HepG2 (cell line): ENCODE results near the gene PDZD4. TPM values are rescaled to one million over a fixed set of nuclear protein-coding genes. Genes with fewer than 3 reads are reported as not detected.

Source experiments
- CTCF ChIP-seq: sonication (generic); formaldehyde crosslinking; IDR thresholded peaks from 2 replicates; pipeline ENCODE4 v1.5.0; 2020; ENCODE audit warnings: mild to moderate bottlenecking, missing genetic modification reagents, moderate library complexity
- NPAS2 ChIP-seq: sonication (generic); formaldehyde crosslinking; IDR thresholded peaks from 2 replicates; pipeline ENCODE4 v1.8.0; 2022; ENCODE audit warnings: mild to moderate bottlenecking, missing genetic modification reagents, borderline replicate concordance
- PLSCR1 ChIP-seq: sonication (generic); formaldehyde crosslinking; IDR thresholded peaks from 2 replicates; pipeline ENCODE4 v1.5.0; 2020; ENCODE audit warnings: missing genetic modification reagents, mild to moderate bottlenecking, borderline replicate concordance
- ZMYM4 ChIP-seq: sonication (generic); formaldehyde crosslinking; IDR thresholded peaks from 2 replicates; pipeline ENCODE4 v1.8.1; 2023; ENCODE audit warnings: mild to moderate bottlenecking, missing genetic modification reagents
- ZNF605 ChIP-seq: sonication (generic); formaldehyde crosslinking; IDR thresholded peaks from 2 replicates; pipeline ENCODE4 v1.8.0; 2022; ENCODE audit warnings: mild to moderate bottlenecking, missing genetic modification reagents
- ZNF687 ChIP-seq: sonication (generic); formaldehyde crosslinking; IDR thresholded peaks from 2 replicates; pipeline ENCODE4 v1.5.1; 2020; ENCODE audit warnings: mild to moderate bottlenecking, missing genetic modification reagents, moderate library complexity
- ZNF773 ChIP-seq: sonication (generic); formaldehyde crosslinking; IDR thresholded peaks from 2 replicates; pipeline ENCODE4 v1.4.0; 2020; ENCODE audit warnings: missing genetic modification reagents, borderline replicate concordance
- ZNF800 ChIP-seq: sonication (generic); formaldehyde crosslinking; IDR thresholded peaks from 2 replicates; pipeline ENCODE4 v1.4.0; 2020; ENCODE audit warnings: missing genetic modification reagents
- ZNF891 ChIP-seq: sonication (generic); formaldehyde crosslinking; IDR thresholded peaks from 2 replicates; pipeline ENCODE4 v1.5.0; 2020; ENCODE audit warnings: mild to moderate bottlenecking, missing genetic modification reagents
- polyA plus RNA-seq, 8 experiments: library from polyadenylated mRNA; depleted of rRNA in 3 of 8; stranded (reverse) in 7 of 8; unstranded in 1 of 8; fragments of >200 nt; fragmentation: Illumina TruSeq in 4 of 8; extraction: Trizol in 4 of 8; gene quantifications; 2 replicates each; pipeline versions ENCODE4 v1.2.1 to v1.2.3, GENCODE V29; 2011 to 2016; ENCODE audit warnings: low read depth in 4 of 8, missing spikeins in 1 of 8, mixed read lengths in 1 of 8; ENCODE audit not compliant: insufficient read depth in 1 of 8
- total RNA-seq, 5 experiments: library from RNA; depleted of rRNA; stranded (reverse); fragments of >200 nt; fragmentation: Illumina TruSeq; extraction: Trizol; gene quantifications; 2 replicates each; pipeline ENCODE4 v1.2.3, GENCODE V29; 2016; ENCODE audit warnings: low read depth in 1 of 5
- TF ChIP-seq, protein P1 (sequence below): sonication (generic); formaldehyde crosslinking; IDR thresholded peaks from 2 replicates; pipeline ENCODE4 v1.4.0; 2020; ENCODE audit warnings: mild to moderate bottlenecking, missing genetic modification reagents
- TF ChIP-seq, protein P2 (sequence below): sonication (generic); formaldehyde crosslinking; IDR thresholded peaks from 2 replicates; pipeline ENCODE4 v1.4.0; 2020; ENCODE audit warnings: missing genetic modification reagents, low read depth, mild to moderate bottlenecking, borderline replicate concordance

The PDZD4 gene
- total and polyA plus RNA-seq, 2 of the 13 experiments (the other 11 are each of a cell fraction or from before 2014, with no cell fraction given): not detected

DNA sequence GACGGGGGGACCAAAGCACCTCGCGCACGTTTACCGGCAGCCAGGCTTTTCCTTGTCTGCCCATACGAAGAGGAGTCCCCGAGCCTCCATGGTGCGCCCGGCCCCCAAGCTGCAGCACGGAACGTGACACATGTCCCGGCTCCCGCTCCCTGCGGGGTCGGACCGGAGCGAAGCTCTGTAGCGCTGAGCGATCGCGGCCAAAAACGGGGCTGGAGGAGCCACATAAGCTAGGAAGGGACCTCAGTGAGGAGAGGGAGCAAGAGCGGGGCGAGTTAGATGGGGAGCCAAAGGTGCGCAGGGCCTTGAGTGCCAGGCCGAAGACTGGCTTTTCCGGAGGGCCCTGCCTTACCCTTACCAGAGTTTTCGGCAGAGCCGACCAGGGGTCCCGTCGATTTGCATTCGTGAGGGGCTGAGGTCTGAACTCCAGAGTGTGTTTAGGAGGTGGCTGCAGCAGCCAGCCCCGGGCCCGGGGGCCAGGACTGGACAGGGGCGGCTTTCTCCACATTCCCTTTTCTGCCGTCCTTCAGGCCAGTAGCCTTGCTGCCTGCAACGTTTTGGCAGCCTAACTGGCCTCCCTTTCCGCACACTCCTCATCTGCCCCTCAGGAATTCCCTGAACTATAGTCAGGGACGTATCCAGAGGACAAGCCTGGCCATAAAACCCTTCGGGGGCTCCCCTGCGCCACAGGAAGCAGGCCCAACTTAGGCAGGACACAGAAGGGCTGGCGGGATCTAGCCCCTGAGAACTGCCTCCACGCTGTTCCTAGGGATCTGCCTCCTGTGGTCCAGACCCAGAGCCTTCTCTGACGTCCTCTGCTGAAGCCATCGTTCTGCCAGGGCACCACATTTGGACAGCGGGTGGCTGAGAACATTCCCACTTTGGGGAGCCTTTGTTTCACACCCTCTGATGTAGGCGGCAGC is 35.2 kb downstream of the PDZD4 start (continued):
- TF ChIP-seq ZNF687: peak; percentile 1; the same call in 1 of the 2 replicates
- TF ChIP-seq ZNF773 (CRISPR knock-in tag): peak; percentile 6; the same call in 1 of the 2 replicates
- TF ChIP-seq, protein P1, sequence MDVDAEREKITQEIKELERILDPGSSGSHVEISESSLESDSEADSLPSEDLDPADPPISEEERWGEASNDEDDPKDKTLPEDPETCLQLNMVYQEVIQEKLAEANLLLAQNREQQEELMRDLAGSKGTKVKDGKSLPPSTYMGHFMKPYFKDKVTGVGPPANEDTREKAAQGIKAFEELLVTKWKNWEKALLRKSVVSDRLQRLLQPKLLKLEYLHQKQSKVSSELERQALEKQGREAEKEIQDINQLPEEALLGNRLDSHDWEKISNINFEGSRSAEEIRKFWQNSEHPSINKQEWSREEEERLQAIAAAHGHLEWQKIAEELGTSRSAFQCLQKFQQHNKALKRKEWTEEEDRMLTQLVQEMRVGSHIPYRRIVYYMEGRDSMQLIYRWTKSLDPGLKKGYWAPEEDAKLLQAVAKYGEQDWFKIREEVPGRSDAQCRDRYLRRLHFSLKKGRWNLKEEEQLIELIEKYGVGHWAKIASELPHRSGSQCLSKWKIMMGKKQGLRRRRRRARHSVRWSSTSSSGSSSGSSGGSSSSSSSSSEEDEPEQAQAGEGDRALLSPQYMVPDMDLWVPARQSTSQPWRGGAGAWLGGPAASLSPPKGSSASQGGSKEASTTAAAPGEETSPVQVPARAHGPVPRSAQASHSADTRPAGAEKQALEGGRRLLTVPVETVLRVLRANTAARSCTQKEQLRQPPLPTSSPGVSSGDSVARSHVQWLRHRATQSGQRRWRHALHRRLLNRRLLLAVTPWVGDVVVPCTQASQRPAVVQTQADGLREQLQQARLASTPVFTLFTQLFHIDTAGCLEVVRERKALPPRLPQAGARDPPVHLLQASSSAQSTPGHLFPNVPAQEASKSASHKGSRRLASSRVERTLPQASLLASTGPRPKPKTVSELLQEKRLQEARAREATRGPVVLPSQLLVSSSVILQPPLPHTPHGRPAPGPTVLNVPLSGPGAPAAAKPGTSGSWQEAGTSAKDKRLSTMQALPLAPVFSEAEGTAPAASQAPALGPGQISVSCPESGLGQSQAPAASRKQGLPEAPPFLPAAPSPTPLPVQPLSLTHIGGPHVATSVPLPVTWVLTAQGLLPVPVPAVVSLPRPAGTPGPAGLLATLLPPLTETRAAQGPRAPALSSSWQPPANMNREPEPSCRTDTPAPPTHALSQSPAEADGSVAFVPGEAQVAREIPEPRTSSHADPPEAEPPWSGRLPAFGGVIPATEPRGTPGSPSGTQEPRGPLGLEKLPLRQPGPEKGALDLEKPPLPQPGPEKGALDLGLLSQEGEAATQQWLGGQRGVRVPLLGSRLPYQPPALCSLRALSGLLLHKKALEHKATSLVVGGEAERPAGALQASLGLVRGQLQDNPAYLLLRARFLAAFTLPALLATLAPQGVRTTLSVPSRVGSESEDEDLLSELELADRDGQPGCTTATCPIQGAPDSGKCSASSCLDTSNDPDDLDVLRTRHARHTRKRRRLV (CRISPR knock-in tag): no peak
- peak; percentile 5; the same call in 1 of the 2 replicates for TF ChIP-seq ZNF891 (CRISPR knock-in tag)
- 0 out of 2 replicates have a peak, but pooled peaks have one; percentile 12 for TF ChIP-seq ZNF605 (CRISPR knock-in tag)
- TF ChIP-seq, protein P2, sequence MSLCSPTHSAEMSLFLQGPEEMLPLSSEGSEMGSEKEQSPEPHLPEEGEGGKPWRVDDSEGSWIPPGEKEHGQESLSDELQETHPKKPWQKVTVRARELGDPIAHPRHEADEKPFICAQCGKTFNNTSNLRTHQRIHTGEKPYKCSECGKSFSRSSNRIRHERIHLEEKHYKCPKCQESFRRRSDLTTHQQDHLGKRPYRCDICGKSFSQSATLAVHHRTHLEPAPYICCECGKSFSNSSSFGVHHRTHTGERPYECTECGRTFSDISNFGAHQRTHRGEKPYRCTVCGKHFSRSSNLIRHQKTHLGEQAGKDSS (CRISPR knock-in tag): no peak
- 0 out of 2 replicates have a peak, but pooled peaks have one; percentile 5 for TF ChIP-seq CTCF (CRISPR knock-in tag)
- TF ChIP-seq ZMYM4 (CRISPR knock-in tag): no peak
- TF ChIP-seq ZNF800 (CRISPR knock-in tag): 0 out of 2 replicates have a peak, but pooled peaks have one; percentile 8
- no peak for TF ChIP-seq PLSCR1 (CRISPR knock-in tag)
- no peak for TF ChIP-seq NPAS2 (CRISPR knock-in tag)
